ENCODE data around the gene LRRC25.

Gene LRRC25

GRCh38 chr19:18435842-18436670, 38.6 kb upstream of the LRRC25 start:
- no peak for DNase-seq (ENCODE audit: low read depth)
- TF ChIP-seq, protein P1, sequence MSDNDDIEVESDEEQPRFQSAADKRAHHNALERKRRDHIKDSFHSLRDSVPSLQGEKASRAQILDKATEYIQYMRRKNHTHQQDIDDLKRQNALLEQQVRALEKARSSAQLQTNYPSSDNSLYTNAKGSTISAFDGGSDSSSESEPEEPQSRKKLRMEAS (IDR thresholded peaks at IDR 0.05; ENCODE audit: low read depth, low read length): no peak
- TF ChIP-seq MYC (IDR thresholded peaks at IDR 0.05; ENCODE audit: low read depth, low read length) (no peak), POLR2A (IDR thresholded peaks at IDR 0.05; ENCODE audit: extremely low read depth, insufficient read length) (no peak)
- TF ChIP-seq, protein P2, sequence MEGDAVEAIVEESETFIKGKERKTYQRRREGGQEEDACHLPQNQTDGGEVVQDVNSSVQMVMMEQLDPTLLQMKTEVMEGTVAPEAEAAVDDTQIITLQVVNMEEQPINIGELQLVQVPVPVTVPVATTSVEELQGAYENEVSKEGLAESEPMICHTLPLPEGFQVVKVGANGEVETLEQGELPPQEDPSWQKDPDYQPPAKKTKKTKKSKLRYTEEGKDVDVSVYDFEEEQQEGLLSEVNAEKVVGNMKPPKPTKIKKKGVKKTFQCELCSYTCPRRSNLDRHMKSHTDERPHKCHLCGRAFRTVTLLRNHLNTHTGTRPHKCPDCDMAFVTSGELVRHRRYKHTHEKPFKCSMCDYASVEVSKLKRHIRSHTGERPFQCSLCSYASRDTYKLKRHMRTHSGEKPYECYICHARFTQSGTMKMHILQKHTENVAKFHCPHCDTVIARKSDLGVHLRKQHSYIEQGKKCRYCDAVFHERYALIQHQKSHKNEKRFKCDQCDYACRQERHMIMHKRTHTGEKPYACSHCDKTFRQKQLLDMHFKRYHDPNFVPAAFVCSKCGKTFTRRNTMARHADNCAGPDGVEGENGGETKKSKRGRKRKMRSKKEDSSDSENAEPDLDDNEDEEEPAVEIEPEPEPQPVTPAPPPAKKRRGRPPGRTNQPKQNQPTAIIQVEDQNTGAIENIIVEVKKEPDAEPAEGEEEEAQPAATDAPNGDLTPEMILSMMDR (IDR thresholded peaks at IDR 0.05; ENCODE audit: low read depth, low read length): no peak
- H3K4me3 ChIP-seq (ENCODE audit: low read depth, low read length): no peak overlapping the region

- DNase-seq (ENCODE audit: low read depth): no peak
- TF ChIP-seq POLR2A (IDR thresholded peaks at IDR 0.05; ENCODE audit: extremely low read depth, insufficient read length) (no peak), MYC (IDR thresholded peaks at IDR 0.05; ENCODE audit: low read depth, low read length) (no peak)
- TF ChIP-seq, protein P2 (IDR thresholded peaks at IDR 0.05; ENCODE audit: low read depth, low read length): no peak
- TF ChIP-seq, protein P1 (IDR thresholded peaks at IDR 0.05; ENCODE audit: low read depth, low read length): no peak
- no peak overlapping the region for H3K4me3 ChIP-seq (ENCODE audit: low read depth, low read length)
Observed at GRCh38 chr19:18435178-18435841, 37.9 kb upstream of the LRRC25 start.

- H3K4me3 ChIP-seq (ENCODE audit: low read depth, low read length): no peak overlapping the region
- no peak for DNase-seq (ENCODE audit: low read depth)
- TF ChIP-seq MYC (IDR thresholded peaks at IDR 0.05; ENCODE audit: low read depth, low read length) (no peak), POLR2A (IDR thresholded peaks at IDR 0.05; ENCODE audit: extremely low read depth, insufficient read length) (no peak)
- TF ChIP-seq, protein P1 (IDR thresholded peaks at IDR 0.05; ENCODE audit: low read depth, low read length): no peak
- TF ChIP-seq, protein P2 (IDR thresholded peaks at IDR 0.05; ENCODE audit: low read depth, low read length): no peak
Observed at GRCh38 chr19:18434411-18435175, 37.2 kb upstream of the LRRC25 start.

GRCh38 chr19:18433735-18434398, 36.4 kb upstream of the LRRC25 start:
- no peak overlapping the region for H3K4me3 ChIP-seq (ENCODE audit: low read depth, low read length)
- no peak for DNase-seq (ENCODE audit: low read depth)
- TF ChIP-seq, protein P2 (IDR thresholded peaks at IDR 0.05; ENCODE audit: low read depth, low read length): no peak
- TF ChIP-seq MYC (IDR thresholded peaks at IDR 0.05; ENCODE audit: low read depth, low read length) (no peak), POLR2A (IDR thresholded peaks at IDR 0.05; ENCODE audit: extremely low read depth, insufficient read length) (no peak)
- TF ChIP-seq, protein P1 (IDR thresholded peaks at IDR 0.05; ENCODE audit: low read depth, low read length): no peak

DNA sequence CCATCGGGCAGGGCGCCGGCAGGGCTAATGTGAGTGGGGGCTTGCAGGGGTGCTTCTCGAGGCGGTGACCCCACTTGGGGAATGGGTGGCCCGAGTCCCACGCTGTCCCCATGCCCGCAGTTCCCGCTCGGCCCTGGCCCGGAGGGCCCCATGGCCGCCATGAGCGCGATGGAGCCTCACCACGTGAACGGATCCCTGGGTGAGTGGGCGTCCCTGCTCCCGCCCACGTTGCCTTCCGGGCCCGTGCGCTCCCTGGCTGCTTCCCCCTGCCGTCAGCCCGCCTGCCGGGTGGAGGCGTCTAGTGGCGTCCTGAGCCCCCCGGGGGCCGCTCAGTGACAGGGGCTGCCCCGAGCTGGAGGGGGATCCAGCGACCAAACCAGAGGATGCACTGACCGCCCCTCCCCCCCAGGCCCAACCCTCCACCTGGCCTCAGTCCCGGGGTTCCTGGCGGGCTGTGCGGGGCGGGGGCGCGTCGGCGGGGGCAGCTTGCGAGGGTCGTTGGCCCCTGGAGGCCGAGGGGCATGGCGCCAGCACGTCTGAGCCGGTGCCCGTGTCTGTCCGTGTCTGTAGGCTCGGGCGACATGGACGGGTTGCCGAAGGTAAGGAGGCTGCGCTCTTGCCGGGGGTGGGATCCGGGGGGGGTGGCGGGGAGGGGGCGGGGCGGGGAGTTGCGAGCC, 35.7 kb upstream of the LRRC25 start:
- TF ChIP-seq, protein P1 (IDR thresholded peaks at IDR 0.05; ENCODE audit: low read depth, low read length): no peak
- TF ChIP-seq, protein P2 (IDR thresholded peaks at IDR 0.05; ENCODE audit: low read depth, low read length): no peak
- TF ChIP-seq POLR2A (IDR thresholded peaks at IDR 0.05; ENCODE audit: extremely low read depth, insufficient read length): no peak
- no peak for TF ChIP-seq MYC (IDR thresholded peaks at IDR 0.05; ENCODE audit: low read depth, low read length)
- DNase-seq (ENCODE audit: low read depth): no peak
- no peak overlapping the region for H3K4me3 ChIP-seq (ENCODE audit: low read depth, low read length)
